Type B pancreatic cell (in vitro differentiated cells): ENCODE data around the gene ZBTB40. TPM values are rescaled to one million over a fixed set of nuclear protein-coding genes. Genes with fewer than 3 reads are reported as not detected.

Experiments
- DNase-seq: peaks from one replicate; pipeline ENCODE4 v3.0.0; 2021; ENCODE audit warnings: mixed read lengths; ENCODE audit not compliant: unreplicated experiment; ENCODE audit errors: extremely low spot score
- H3K27ac Mint-ChIP-seq: 2 replicates; pipeline ENCODE4 v1.8.0; 2021; ENCODE audit warnings: mild to moderate bottlenecking, mixed read lengths
- H3K27me3 Mint-ChIP-seq: 2 replicates; pipeline ENCODE4 v1.8.0; 2021; ENCODE audit warnings: mixed read lengths
- H3K36me3 Mint-ChIP-seq: 2 replicates; pipeline ENCODE4 v1.8.0; 2021; ENCODE audit warnings: mixed read lengths
- H3K4me1 Mint-ChIP-seq: one replicate; pipeline ENCODE4 v1.8.0; 2021; ENCODE audit warnings: mixed read lengths; ENCODE audit not compliant: unreplicated experiment
- H3K4me3 Mint-ChIP-seq: 2 replicates; pipeline ENCODE4 v1.8.0; 2021; ENCODE audit warnings: mild to moderate bottlenecking, mixed read lengths
- H3K9me3 Mint-ChIP-seq: 2 replicates; pipeline ENCODE4 v1.8.0; 2021; ENCODE audit warnings: mixed read lengths
- total RNA-seq: library from RNA; stranded (reverse); gene quantifications from 2 replicates; pipeline ENCODE4 v1.2.1, GENCODE V29; 2021; ENCODE audit warnings: low replicate concordance
- TF ChIP-seq, protein P1 (sequence below): fragments of 200-600 bp; sonication (generic); conservative IDR thresholded peaks from 2 replicates; pipeline ENCODE4 v1.5.0; 2021; ENCODE audit warnings: antibody characterized with exemption, mild to moderate bottlenecking

ZBTB40 gene
- total RNA-seq, 1 donor from 2014 or later = 26.9 TPM

DNA sequence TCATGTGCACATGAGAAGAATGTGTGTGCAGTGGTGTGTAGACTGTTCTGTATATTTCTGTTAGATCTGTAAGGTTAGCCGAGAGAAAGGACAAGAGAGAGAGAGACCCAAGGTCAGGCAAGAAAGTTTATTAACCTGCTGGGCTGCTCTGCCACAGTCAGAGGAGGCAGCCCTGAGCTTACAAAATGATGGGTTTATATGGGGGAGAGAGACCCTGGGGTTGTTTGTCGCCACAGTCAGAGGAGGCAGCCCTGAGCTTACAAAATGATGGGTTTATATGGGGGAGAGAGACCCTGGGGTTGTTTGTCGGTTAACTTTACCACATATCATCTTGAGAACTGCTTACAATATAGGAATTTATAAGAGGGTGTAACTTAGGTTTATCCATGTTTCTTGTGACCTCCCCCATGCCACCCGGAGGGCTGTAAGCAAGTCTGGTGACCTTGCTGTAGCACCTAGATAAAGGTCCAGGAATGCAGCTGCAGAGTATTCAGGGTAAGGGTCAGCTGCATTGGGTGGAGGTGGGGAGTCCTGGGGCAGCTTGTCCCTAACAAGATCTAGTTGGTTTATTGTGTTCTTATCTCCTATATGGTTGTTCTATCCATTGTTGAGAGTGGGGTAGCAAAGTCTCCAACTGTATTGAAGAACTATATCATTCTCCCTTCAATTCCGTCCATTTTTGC is 9.3 kb upstream of the ZBTB40 start:
- H3K4me3 Mint-ChIP-seq = no peak overlapping the region

DNA sequence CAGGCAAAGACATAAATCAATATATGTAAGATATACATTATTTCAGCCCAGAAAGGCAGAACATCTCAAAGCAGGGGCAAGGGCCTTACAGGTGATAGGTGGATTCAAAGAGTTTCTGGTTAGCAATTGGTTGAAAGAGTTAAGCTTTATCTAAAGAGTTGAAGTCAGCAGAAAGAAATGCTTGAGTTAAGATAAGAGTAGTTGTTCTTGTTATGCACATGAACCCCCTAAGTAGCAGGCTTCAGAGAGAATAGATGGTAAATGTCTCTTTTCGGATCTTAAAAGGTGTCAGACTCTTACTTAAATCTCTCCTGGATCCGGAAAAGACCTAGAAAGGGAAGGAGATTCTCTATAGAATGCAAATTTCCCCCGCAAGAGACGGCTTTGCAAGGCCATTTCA is 8.3 kb upstream of the ZBTB40 start:
- H3K4me1 Mint-ChIP-seq = peaks cover 17% of the 10 kb centered on the region
- H3K36me3 Mint-ChIP-seq = peaks cover 5% of the 10 kb centered on the region
- TF ChIP-seq, protein P1, sequence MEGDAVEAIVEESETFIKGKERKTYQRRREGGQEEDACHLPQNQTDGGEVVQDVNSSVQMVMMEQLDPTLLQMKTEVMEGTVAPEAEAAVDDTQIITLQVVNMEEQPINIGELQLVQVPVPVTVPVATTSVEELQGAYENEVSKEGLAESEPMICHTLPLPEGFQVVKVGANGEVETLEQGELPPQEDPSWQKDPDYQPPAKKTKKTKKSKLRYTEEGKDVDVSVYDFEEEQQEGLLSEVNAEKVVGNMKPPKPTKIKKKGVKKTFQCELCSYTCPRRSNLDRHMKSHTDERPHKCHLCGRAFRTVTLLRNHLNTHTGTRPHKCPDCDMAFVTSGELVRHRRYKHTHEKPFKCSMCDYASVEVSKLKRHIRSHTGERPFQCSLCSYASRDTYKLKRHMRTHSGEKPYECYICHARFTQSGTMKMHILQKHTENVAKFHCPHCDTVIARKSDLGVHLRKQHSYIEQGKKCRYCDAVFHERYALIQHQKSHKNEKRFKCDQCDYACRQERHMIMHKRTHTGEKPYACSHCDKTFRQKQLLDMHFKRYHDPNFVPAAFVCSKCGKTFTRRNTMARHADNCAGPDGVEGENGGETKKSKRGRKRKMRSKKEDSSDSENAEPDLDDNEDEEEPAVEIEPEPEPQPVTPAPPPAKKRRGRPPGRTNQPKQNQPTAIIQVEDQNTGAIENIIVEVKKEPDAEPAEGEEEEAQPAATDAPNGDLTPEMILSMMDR = no peak
- DNase-seq = no peak
- H3K27me3 Mint-ChIP-seq = no peaks in the 10 kb centered on the region
- H3K27ac Mint-ChIP-seq = no peak overlapping the region
- no peak overlapping the region for H3K4me3 Mint-ChIP-seq
- H3K9me3 Mint-ChIP-seq = peaks cover 5% of the 10 kb centered on the region

More for the DNA sequence above, 9.3 kb upstream of the ZBTB40 start:
- peaks cover 5% of the 10 kb centered on the region for H3K9me3 Mint-ChIP-seq
- TF ChIP-seq, protein P1 = no peak
- H3K27ac Mint-ChIP-seq = no peak overlapping the region
- H3K27me3 Mint-ChIP-seq = no peaks in the 10 kb centered on the region
- no peak for DNase-seq
- H3K4me1 Mint-ChIP-seq = peaks cover 8% of the 10 kb centered on the region
- peaks cover 5% of the 10 kb centered on the region for H3K36me3 Mint-ChIP-seq

DNA sequence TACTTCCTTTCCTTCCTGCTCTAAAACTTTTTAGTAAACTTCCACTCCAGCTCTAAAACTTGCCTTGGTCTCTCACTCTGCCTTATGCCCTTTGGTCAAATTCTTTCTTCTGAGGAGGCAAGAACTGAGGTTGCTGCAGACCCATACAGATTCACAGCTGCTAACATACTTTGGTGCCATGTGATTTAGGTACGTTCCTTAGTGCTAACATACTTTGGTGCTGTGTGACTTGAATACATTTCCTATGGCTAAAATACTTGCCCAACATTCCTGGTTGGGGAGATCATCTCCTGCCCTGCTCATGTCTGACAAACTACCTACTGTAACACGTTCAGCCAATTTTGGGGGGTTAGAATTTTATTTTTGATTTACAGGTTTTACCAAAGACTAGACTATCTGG is 6.8 kb upstream of the ZBTB40 start:
- peaks cover 5% of the 10 kb centered on the region for H3K36me3 Mint-ChIP-seq
- TF ChIP-seq, protein P1 = no peak
- no peak overlapping the region for H3K27ac Mint-ChIP-seq
- no peak overlapping the region for H3K4me3 Mint-ChIP-seq
- H3K9me3 Mint-ChIP-seq = peaks cover 5% of the 10 kb centered on the region
- H3K27me3 Mint-ChIP-seq = no peaks in the 10 kb centered on the region
- DNase-seq = no peak
- peaks cover 17% of the 10 kb centered on the region for H3K4me1 Mint-ChIP-seq

DNA sequence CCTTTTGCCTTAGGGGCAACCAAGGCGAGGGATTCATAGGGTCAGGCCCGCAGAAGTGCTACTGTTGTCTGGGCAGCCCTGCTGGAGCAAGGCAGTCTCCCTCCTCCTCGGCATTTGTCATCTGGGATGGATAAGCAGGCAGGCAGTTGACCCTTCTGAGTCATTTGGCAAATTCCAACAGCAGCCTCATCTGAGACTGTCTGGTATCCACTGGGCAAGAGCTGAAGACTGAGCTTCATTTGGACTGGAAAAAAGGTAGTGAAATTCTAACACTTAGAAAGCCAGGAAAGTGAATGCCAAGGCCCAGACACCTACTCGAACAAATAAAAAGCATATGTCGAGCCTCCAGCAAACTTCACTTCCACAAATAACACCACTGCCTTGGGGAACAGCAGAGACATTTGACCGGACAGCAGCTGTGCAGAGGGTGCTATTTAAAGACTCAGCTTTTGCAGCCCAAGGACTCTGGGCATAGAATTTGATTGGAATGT is 4.0 kb upstream of the ZBTB40 start:
- no peak overlapping the region for H3K27ac Mint-ChIP-seq
- no peaks in the 10 kb centered on the region for H3K9me3 Mint-ChIP-seq
- H3K4me1 Mint-ChIP-seq = peaks cover 25% of the 10 kb centered on the region
- TF ChIP-seq, protein P1 = no peak
- H3K27me3 Mint-ChIP-seq = no peaks in the 10 kb centered on the region
- H3K36me3 Mint-ChIP-seq = no peaks in the 10 kb centered on the region
- peak overlapping the region; percentile 3 for H3K4me3 Mint-ChIP-seq
- DNase-seq = no peak

DNA sequence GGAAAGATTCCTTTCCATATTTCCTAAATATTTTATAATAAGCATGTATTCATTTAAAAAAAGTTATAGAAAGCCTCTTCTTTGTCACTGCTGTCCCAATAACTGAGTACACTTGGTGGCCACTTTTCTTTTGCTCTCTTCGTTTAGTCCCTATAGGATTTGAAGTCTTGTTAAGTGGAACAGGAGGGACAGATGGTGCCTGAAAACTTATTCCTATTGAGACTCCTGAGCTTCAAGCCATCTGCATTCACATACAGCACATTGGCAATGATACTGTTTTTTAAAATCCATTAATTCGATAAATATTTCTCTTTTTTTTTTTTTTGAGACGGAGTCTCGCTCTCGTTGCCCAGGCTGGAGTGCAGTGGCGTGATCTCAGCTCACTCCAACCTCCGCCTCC is 2.0 kb upstream of the ZBTB40 start:
- no peak for DNase-seq
- no peaks in the 10 kb centered on the region for H3K9me3 Mint-ChIP-seq
- no peak overlapping the region for H3K27ac Mint-ChIP-seq
- H3K36me3 Mint-ChIP-seq = no peaks in the 10 kb centered on the region
- H3K27me3 Mint-ChIP-seq = no peaks in the 10 kb centered on the region
- H3K4me1 Mint-ChIP-seq = peaks cover 34% of the 10 kb centered on the region
- H3K4me3 Mint-ChIP-seq = no peak overlapping the region
- TF ChIP-seq, protein P1 = no peak
